ENCODE data around the gene NUDT9.
"Not testable (repeated sequence)": the region's sequence is repeated elsewhere in the genome, so short reads cannot be mapped to it uniquely, and the experiment has no call there.

The NUDT9 gene

DNA sequence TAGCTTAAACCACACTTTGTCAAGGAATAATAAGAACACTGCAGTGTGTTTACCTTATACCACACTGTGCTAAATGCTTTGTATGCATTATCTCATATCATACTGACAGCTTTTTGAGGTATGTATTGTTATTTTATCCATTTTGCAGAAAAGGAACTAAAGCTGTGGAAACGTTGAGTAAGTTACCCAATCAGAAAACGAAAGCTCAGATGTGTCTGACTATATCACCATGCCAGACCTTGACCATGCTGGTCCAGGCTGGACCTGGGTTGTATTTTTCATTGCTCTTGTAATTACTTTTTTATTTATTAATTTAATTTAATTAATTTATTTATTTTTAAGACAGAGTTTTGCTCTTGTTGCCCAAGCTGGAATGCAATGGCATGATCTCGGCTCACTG, 33.5 kb upstream of the NUDT9 start:
- Histone ChIP-seq H4K20me1 (ENCODE audit: low read depth, low read length) (no peaks in the 10 kb centered on the region), H2AFZ (ENCODE audit: low read depth, low read length, severe bottlenecking) (no peak overlapping the region), H3K79me2 (ENCODE audit: insufficient read depth, low read length) (0 out of 2 replicates have a peak, but pooled peaks cover 8% of the 10 kb centered on the region), H3K9me2 (replicated peaks; ENCODE audit: insufficient read depth, low read length) (no peaks in the 10 kb centered on the region), H3K9me3 (ENCODE audit: insufficient read depth, low read length) (no peaks in the 10 kb centered on the region), H3K4me2 (ENCODE audit: low read depth, low read length, poor library complexity, severe bottlenecking) (peak overlapping the region; percentile 35), H3K27ac (ENCODE audit: low read depth, low read length) (no peak overlapping the region), H3K4me3 (ENCODE audit: insufficient read depth, low read length, poor library complexity, severe bottlenecking) (no peak overlapping the region), H3K36me3 (ENCODE audit: low read length) (no peaks in the 10 kb centered on the region), H3K9ac (ENCODE audit: low read length) (no peak overlapping the region), H3K27me3 (ENCODE audit: low read length) (no peaks in the 10 kb centered on the region), H3F3A (ENCODE audit: insufficient read depth) (no peaks in the 10 kb centered on the region)
- TF ChIP-seq, protein P1, sequence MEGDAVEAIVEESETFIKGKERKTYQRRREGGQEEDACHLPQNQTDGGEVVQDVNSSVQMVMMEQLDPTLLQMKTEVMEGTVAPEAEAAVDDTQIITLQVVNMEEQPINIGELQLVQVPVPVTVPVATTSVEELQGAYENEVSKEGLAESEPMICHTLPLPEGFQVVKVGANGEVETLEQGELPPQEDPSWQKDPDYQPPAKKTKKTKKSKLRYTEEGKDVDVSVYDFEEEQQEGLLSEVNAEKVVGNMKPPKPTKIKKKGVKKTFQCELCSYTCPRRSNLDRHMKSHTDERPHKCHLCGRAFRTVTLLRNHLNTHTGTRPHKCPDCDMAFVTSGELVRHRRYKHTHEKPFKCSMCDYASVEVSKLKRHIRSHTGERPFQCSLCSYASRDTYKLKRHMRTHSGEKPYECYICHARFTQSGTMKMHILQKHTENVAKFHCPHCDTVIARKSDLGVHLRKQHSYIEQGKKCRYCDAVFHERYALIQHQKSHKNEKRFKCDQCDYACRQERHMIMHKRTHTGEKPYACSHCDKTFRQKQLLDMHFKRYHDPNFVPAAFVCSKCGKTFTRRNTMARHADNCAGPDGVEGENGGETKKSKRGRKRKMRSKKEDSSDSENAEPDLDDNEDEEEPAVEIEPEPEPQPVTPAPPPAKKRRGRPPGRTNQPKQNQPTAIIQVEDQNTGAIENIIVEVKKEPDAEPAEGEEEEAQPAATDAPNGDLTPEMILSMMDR (IDR thresholded peaks at IDR 0.05; ENCODE audit: insufficient read depth, low read length, poor library complexity, severe bottlenecking) = no peak
- no peak for TF ChIP-seq EZH2phosphoT487 (conservative IDR thresholded peaks at IDR 0.05; ENCODE audit: low read length)

GRCh38 chr4:87390055-87390454, 32.3 kb upstream of the NUDT9 start:
- H3K27me3 ChIP-seq (ENCODE audit: low read length); H3K79me2 ChIP-seq (ENCODE audit: insufficient read depth, low read length); H3F3A ChIP-seq (ENCODE audit: insufficient read depth); H2AFZ ChIP-seq (ENCODE audit: low read depth, low read length, severe bottlenecking); H3K9me3 ChIP-seq (ENCODE audit: insufficient read depth, low read length); H3K27ac ChIP-seq (ENCODE audit: low read depth, low read length); H4K20me1 ChIP-seq (ENCODE audit: low read depth, low read length); H3K9me2 ChIP-seq (replicated peaks; ENCODE audit: insufficient read depth, low read length); H3K36me3 ChIP-seq (ENCODE audit: low read length): not testable (repeated sequence)
- peak overlapping the region; percentile 77 for H3K4me2 ChIP-seq (ENCODE audit: low read depth, low read length, poor library complexity, severe bottlenecking)
- peak overlapping the region; percentile 66; the same call in 1 of the 2 replicates for H3K9ac ChIP-seq (ENCODE audit: low read length)
- peak overlapping the region; percentile 72 for H3K4me3 ChIP-seq (ENCODE audit: insufficient read depth, low read length, poor library complexity, severe bottlenecking)

- TF ChIP-seq, protein P1 (IDR thresholded peaks at IDR 0.05; ENCODE audit: insufficient read depth, low read length, poor library complexity, severe bottlenecking) = no peak
- no peak for TF ChIP-seq EZH2phosphoT487 (conservative IDR thresholded peaks at IDR 0.05; ENCODE audit: low read length)
- Histone ChIP-seq H3K27me3 (ENCODE audit: low read length) (no peaks in the 10 kb centered on the region), H3K9me2 (replicated peaks; ENCODE audit: insufficient read depth, low read length) (no peaks in the 10 kb centered on the region), H4K20me1 (ENCODE audit: low read depth, low read length) (no peaks in the 10 kb centered on the region), H3K4me2 (ENCODE audit: low read depth, low read length, poor library complexity, severe bottlenecking) (peak overlapping the region; percentile 77), H3F3A (ENCODE audit: insufficient read depth) (no peaks in the 10 kb centered on the region), H3K4me3 (ENCODE audit: insufficient read depth, low read length, poor library complexity, severe bottlenecking) (peak overlapping the region; percentile 72), H3K9ac (ENCODE audit: low read length) (peak overlapping the region; percentile 66), H3K9me3 (ENCODE audit: insufficient read depth, low read length) (no peaks in the 10 kb centered on the region), H2AFZ (ENCODE audit: low read depth, low read length, severe bottlenecking) (peak overlapping the region; percentile 96), H3K27ac (ENCODE audit: low read depth, low read length) (peak overlapping the region; percentile 39; the same call in 1 of the 2 replicates), H3K36me3 (ENCODE audit: low read length) (no peaks in the 10 kb centered on the region), H3K79me2 (ENCODE audit: insufficient read depth, low read length) (0 out of 2 replicates have a peak, but pooled peaks cover 8% of the 10 kb centered on the region)
Measured at GRCh38 chr4:87390551-87390890, 31.9 kb upstream of the NUDT9 start.

- Histone ChIP-seq H3K4me3 (ENCODE audit: insufficient read depth, low read length, poor library complexity, severe bottlenecking) (peak within 1 kb of the TSS; percentile 72), H3K9me3 (ENCODE audit: insufficient read depth, low read length) (no peaks in the 10 kb centered on the region), H3K27ac (ENCODE audit: low read depth, low read length) (peak within 1 kb of the TSS; percentile 39; the same call in 1 of the 2 replicates), H3K27me3 (ENCODE audit: low read length) (no peaks in the 10 kb centered on the region), H2AFZ (ENCODE audit: low read depth, low read length, severe bottlenecking) (peak within 1 kb of the TSS; percentile 96), H4K20me1 (ENCODE audit: low read depth, low read length) (no peaks in the 10 kb centered on the region), H3F3A (ENCODE audit: insufficient read depth) (no peaks in the 10 kb centered on the region), H3K4me2 (ENCODE audit: low read depth, low read length, poor library complexity, severe bottlenecking) (peak within 1 kb of the TSS; percentile 77), H3K36me3 (ENCODE audit: low read length) (no peaks in the 10 kb centered on the region), H3K9ac (ENCODE audit: low read length) (peak within 1 kb of the TSS; percentile 66), H3K79me2 (ENCODE audit: insufficient read depth, low read length) (0 out of 2 replicates have a peak, but pooled peaks cover 8% of the 10 kb centered on the region), H3K9me2 (replicated peaks; ENCODE audit: insufficient read depth, low read length) (no peaks in the 10 kb centered on the region)
- TF ChIP-seq, protein P1 (IDR thresholded peaks at IDR 0.05; ENCODE audit: insufficient read depth, low read length, poor library complexity, severe bottlenecking) = no peak
- no peak for TF ChIP-seq EZH2phosphoT487 (conservative IDR thresholded peaks at IDR 0.05; ENCODE audit: low read length)
Measured at GRCh38 chr4:87390891-87391575, 31.3 kb upstream of the NUDT9 start, which contains the start of gene HSD17B11. TSS of gene HSD17B11 (minus strand) at chr4:87391188. CDS start at chr4:87391070, 118 bp downstream.
